ENCODE measurements around the gene TXNDC5.

DNA sequence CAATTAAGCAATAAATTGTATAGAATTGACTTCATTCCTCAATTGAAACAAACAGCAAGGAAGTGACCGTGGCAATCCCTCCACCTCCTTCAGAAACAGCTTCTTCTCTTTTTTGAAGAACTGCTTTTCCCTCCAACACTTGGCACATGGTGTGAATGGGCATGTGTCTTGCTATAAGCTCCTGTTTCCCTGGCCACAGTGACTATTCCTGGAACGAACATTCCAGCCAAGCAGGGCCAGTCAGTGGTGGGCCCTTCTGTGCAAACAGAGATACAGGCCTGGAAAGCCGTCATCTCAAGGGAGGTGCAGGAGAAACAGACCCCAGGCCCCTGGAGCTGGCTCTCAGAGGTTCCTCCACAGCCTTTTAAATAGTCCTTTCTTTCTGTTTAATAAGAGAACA lies 6.9 kb downstream of the TXNDC5 start:
- TF ChIP-seq YY1 (IDR thresholded peaks at IDR 0.05; ENCODE audit: insufficient read depth, insufficient replicate concordance, low read depth, low read length) (no peak), MYC (CRISPR knock-in tag; IDR thresholded peaks at IDR 0.05; ENCODE audit: borderline replicate concordance) (no peak)
- TF ChIP-seq, protein P1, sequence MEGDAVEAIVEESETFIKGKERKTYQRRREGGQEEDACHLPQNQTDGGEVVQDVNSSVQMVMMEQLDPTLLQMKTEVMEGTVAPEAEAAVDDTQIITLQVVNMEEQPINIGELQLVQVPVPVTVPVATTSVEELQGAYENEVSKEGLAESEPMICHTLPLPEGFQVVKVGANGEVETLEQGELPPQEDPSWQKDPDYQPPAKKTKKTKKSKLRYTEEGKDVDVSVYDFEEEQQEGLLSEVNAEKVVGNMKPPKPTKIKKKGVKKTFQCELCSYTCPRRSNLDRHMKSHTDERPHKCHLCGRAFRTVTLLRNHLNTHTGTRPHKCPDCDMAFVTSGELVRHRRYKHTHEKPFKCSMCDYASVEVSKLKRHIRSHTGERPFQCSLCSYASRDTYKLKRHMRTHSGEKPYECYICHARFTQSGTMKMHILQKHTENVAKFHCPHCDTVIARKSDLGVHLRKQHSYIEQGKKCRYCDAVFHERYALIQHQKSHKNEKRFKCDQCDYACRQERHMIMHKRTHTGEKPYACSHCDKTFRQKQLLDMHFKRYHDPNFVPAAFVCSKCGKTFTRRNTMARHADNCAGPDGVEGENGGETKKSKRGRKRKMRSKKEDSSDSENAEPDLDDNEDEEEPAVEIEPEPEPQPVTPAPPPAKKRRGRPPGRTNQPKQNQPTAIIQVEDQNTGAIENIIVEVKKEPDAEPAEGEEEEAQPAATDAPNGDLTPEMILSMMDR (CRISPR knock-in tag; IDR thresholded peaks at IDR 0.05): no peak

All from HepG2 (cell line).